Measurements from ENCODE around the gene SCYL3. TPM values are rescaled to one million over a fixed set of nuclear protein-coding genes. Genes with fewer than 3 reads are reported as not detected.

Gene SCYL3
- total and polyA plus RNA-seq, 2 experiments from 2014 or later: 2.2 to 6.8 TPM

DNA sequence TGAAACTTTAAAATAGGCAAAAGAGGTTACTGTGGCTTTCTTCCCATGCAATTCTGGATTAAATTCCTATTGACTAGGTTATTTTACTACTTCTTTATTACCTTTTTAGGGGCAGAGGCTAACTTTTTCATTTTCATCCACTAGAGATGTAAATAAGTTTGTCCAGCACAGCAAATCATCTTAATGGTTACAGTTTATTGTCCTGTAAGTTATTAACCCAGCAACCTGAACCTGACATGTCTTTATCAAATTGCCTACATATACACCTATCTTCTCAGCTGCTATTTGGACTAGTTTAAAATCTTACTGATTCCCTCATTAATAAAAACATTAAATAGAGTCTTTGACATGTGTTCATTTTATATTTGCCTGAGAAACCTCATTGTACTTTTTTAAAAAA is 6.9 kb upstream of the SCYL3 start (continued):
- TF ChIP-seq, protein P1, sequence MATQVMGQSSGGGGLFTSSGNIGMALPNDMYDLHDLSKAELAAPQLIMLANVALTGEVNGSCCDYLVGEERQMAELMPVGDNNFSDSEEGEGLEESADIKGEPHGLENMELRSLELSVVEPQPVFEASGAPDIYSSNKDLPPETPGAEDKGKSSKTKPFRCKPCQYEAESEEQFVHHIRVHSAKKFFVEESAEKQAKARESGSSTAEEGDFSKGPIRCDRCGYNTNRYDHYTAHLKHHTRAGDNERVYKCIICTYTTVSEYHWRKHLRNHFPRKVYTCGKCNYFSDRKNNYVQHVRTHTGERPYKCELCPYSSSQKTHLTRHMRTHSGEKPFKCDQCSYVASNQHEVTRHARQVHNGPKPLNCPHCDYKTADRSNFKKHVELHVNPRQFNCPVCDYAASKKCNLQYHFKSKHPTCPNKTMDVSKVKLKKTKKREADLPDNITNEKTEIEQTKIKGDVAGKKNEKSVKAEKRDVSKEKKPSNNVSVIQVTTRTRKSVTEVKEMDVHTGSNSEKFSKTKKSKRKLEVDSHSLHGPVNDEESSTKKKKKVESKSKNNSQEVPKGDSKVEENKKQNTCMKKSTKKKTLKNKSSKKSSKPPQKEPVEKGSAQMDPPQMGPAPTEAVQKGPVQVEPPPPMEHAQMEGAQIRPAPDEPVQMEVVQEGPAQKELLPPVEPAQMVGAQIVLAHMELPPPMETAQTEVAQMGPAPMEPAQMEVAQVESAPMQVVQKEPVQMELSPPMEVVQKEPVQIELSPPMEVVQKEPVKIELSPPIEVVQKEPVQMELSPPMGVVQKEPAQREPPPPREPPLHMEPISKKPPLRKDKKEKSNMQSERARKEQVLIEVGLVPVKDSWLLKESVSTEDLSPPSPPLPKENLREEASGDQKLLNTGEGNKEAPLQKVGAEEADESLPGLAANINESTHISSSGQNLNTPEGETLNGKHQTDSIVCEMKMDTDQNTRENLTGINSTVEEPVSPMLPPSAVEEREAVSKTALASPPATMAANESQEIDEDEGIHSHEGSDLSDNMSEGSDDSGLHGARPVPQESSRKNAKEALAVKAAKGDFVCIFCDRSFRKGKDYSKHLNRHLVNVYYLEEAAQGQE (IDR thresholded peaks at IDR 0.05; ENCODE audit: unreplicated experiment): no peak
- TF ChIP-seq, protein P2, sequence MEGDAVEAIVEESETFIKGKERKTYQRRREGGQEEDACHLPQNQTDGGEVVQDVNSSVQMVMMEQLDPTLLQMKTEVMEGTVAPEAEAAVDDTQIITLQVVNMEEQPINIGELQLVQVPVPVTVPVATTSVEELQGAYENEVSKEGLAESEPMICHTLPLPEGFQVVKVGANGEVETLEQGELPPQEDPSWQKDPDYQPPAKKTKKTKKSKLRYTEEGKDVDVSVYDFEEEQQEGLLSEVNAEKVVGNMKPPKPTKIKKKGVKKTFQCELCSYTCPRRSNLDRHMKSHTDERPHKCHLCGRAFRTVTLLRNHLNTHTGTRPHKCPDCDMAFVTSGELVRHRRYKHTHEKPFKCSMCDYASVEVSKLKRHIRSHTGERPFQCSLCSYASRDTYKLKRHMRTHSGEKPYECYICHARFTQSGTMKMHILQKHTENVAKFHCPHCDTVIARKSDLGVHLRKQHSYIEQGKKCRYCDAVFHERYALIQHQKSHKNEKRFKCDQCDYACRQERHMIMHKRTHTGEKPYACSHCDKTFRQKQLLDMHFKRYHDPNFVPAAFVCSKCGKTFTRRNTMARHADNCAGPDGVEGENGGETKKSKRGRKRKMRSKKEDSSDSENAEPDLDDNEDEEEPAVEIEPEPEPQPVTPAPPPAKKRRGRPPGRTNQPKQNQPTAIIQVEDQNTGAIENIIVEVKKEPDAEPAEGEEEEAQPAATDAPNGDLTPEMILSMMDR (conservative IDR thresholded peaks at IDR 0.05; ENCODE audit: low read depth in 2 of 2): no peak
- TF ChIP-seq POLR2AphosphoS5 (IDR thresholded peaks at IDR 0.05; ENCODE audit: low read depth): no peak

DNA sequence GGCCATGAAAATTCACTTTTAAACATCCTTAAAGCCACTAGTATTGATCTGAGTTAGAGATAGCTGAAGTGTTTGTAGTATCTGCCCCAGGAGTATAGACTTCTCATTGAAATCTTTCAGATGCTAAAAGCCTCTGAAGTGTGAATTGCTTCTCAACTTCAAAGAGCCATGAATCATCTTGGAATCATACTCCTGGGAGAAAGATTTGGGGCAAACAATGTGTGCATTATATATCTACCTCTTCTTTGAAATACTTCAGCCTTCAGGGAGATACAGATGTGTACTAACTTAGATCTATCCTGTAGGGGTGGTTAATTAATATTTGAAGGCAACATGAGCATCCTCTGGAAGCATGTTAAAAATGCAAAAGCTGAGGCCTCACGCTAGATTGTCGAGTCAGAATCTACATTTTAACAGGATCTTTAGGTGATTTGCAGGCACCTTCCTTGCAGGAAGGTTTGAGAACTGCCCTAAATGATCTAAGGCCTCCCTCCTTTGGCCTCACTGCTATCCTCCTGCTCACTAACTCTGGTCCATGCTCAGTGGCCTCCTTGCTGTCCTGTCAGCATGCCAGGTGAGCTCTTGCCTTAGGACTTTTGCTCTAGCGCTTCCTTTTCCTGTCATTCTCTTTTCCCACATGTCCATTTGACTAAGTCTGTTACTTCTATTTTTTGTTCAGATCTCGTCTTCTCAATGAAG is 6.0 kb upstream of the SCYL3 start:
- Histone ChIP-seq H3K9me2 (ENCODE audit: insufficient read depth) (no peaks in the 10 kb centered on the region), H2AFZ (no peak overlapping the region), H4K20me1 (replicated peaks; ENCODE audit: insufficient read depth) (no peaks in the 10 kb centered on the region), H3K27ac (ENCODE audit: low read depth) (no peak overlapping the region), H3K4me1 (ENCODE audit: insufficient read depth) (0 out of 2 replicates have a peak, but pooled peaks cover 6% of the 10 kb centered on the region), H3K36me3 (ENCODE audit: insufficient read depth) (no peaks in the 10 kb centered on the region), H3K79me2 (replicated peaks; ENCODE audit: insufficient read depth) (no peaks in the 10 kb centered on the region), H3F3A (replicated peaks; ENCODE audit: low read depth) (no peaks in the 10 kb centered on the region), H3K4me3 (no peak overlapping the region), H3K4me2 (no peak overlapping the region), H3K27me3 (ENCODE audit: insufficient read depth) (no peaks in the 10 kb centered on the region)
- H3K27ac Mint-ChIP-seq: no peak overlapping the region
- peaks cover 30% of the 10 kb centered on the region for H3K4me1 Mint-ChIP-seq
- peaks cover 13% of the 10 kb centered on the region for H3K27me3 Mint-ChIP-seq (ENCODE audit: insufficient read depth, low read depth, poor library complexity)
- H3K9me3 Mint-ChIP-seq: no peaks in the 10 kb centered on the region
- TF ChIP-seq, protein P3, sequence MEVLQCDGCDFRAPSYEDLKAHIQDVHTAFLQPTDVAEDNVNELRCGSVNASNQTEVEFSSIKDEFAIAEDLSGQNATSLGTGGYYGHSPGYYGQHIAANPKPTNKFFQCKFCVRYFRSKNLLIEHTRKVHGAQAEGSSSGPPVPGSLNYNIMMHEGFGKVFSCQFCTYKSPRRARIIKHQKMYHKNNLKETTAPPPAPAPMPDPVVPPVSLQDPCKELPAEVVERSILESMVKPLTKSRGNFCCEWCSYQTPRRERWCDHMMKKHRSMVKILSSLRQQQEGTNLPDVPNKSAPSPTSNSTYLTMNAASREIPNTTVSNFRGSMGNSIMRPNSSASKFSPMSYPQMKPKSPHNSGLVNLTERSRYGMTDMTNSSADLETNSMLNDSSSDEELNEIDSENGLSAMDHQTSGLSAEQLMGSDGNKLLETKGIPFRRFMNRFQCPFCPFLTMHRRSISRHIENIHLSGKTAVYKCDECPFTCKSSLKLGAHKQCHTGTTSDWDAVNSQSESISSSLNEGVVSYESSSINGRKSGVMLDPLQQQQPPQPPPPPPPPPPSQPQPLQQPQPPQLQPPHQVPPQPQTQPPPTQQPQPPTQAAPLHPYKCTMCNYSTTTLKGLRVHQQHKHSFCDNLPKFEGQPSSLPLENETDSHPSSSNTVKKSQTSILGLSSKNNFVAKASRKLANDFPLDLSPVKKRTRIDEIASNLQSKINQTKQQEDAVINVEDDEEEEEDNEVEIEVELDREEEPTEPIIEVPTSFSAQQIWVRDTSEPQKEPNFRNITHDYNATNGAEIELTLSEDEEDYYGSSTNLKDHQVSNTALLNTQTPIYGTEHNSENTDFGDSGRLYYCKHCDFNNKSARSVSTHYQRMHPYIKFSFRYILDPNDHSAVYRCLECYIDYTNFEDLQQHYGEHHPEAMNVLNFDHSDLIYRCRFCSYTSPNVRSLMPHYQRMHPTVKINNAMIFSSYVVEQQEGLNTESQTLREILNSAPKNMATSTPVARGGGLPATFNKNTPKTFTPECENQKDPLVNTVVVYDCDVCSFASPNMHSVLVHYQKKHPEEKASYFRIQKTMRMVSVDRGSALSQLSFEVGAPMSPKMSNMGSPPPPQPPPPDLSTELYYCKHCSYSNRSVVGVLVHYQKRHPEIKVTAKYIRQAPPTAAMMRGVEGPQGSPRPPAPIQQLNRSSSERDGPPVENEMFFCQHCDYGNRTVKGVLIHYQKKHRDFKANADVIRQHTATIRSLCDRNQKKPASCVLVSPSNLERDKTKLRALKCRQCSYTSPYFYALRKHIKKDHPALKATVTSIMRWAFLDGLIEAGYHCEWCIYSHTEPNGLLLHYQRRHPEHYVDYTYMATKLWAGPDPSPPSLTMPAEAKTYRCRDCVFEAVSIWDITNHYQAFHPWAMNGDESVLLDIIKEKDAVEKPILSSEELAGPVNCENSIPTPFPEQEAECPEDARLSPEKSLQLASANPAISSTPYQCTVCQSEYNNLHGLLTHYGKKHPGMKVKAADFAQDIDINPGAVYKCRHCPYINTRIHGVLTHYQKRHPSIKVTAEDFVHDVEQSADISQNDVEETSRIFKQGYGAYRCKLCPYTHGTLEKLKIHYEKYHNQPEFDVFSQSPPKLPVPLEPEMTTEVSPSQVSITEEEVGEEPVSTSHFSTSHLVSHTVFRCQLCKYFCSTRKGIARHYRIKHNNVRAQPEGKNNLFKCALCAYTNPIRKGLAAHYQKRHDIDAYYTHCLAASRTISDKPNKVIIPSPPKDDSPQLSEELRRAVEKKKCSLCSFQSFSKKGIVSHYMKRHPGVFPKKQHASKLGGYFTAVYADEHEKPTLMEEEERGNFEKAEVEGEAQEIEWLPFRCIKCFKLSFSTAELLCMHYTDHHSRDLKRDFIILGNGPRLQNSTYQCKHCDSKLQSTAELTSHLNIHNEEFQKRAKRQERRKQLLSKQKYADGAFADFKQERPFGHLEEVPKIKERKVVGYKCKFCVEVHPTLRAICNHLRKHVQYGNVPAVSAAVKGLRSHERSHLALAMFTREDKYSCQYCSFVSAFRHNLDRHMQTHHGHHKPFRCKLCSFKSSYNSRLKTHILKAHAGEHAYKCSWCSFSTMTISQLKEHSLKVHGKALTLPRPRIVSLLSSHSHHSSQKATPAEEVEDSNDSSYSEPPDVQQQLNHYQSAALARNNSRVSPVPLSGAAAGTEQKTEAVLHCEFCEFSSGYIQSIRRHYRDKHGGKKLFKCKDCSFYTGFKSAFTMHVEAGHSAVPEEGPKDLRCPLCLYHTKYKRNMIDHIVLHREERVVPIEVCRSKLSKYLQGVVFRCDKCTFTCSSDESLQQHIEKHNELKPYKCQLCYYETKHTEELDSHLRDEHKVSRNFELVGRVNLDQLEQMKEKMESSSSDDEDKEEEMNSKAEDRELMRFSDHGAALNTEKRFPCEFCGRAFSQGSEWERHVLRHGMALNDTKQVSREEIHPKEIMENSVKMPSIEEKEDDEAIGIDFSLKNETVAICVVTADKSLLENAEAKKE (CRISPR knock-in tag; IDR thresholded peaks at IDR 0.05): no peak
- no peak for TF ChIP-seq JUNB (IDR thresholded peaks at IDR 0.05; ENCODE audit: unreplicated experiment)
- no peak for TF ChIP-seq ZNF114 (CRISPR knock-in tag; IDR thresholded peaks at IDR 0.05)
- DNase-seq (ENCODE audit: low spot score) (no peak), ATAC-seq (no peak)
- H3K36me3 Mint-ChIP-seq (ENCODE audit: low read depth): no peaks in the 10 kb centered on the region
- H3K4me3 Mint-ChIP-seq: no peak overlapping the region
